D721Med (cell line): ENCODE measurements around the gene SEMA3C.

Source experiments
- DNase-seq: peaks from one replicate; pipeline ENCODE4 v3.0.0; 2011; ENCODE audit warnings: low spot score; ENCODE audit not compliant: insufficient read length
- FAIRE-seq: peaks from 2 replicates; lab custom pipeline; 2011; peaks lifted over from hg19 to GRCh38; lab: Jason Lieb, UNC
- TF ChIP-seq, protein P1 (sequence below): IDR thresholded peaks from 2 replicates; pipeline ENCODE4 v1.5.1; 2012; ENCODE audit warnings: mild to moderate bottlenecking, control low read depth; ENCODE audit not compliant: insufficient read depth; ENCODE audit errors: missing control alignments

Gene SEMA3C

DNA sequence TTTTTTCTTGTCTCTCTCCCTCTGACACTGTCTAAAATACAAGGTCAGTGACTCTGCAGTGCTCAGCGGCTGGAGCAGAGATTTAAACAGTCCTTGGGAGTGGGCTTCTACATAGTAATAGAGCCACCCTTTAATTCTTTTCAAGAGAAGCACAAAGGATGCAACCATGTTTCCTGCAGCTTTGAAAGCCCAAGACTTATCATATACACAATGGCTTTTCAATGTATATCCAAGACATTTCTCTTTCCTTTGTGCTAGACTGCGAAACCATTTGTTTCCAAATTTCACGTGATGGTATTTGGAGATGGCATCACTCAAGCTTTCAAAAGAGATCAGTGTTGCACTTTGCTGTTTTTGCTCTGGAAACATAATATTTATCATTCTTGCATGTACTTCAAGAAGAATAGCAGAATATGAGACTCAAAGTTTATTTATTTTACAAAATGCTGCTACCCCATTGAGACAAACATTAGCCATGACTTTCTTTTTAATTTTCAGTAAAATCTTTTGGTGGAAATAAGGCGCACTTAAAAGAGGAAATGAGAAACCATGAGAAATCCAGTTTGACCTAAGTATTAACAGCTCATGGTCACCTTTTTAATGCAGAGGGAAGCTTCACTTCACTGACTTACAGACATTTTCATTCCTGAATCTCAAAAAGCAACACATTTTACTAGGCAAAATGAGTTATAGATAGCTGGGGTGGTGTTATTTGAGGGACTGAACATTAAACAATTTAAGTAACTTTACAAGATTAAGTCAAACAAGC lies 76.6 kb downstream of the SEMA3C start:
- TF ChIP-seq, protein P1, sequence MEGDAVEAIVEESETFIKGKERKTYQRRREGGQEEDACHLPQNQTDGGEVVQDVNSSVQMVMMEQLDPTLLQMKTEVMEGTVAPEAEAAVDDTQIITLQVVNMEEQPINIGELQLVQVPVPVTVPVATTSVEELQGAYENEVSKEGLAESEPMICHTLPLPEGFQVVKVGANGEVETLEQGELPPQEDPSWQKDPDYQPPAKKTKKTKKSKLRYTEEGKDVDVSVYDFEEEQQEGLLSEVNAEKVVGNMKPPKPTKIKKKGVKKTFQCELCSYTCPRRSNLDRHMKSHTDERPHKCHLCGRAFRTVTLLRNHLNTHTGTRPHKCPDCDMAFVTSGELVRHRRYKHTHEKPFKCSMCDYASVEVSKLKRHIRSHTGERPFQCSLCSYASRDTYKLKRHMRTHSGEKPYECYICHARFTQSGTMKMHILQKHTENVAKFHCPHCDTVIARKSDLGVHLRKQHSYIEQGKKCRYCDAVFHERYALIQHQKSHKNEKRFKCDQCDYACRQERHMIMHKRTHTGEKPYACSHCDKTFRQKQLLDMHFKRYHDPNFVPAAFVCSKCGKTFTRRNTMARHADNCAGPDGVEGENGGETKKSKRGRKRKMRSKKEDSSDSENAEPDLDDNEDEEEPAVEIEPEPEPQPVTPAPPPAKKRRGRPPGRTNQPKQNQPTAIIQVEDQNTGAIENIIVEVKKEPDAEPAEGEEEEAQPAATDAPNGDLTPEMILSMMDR = no peak
- no peak for DNase-seq
- FAIRE-seq = peak; percentile 80

DNA sequence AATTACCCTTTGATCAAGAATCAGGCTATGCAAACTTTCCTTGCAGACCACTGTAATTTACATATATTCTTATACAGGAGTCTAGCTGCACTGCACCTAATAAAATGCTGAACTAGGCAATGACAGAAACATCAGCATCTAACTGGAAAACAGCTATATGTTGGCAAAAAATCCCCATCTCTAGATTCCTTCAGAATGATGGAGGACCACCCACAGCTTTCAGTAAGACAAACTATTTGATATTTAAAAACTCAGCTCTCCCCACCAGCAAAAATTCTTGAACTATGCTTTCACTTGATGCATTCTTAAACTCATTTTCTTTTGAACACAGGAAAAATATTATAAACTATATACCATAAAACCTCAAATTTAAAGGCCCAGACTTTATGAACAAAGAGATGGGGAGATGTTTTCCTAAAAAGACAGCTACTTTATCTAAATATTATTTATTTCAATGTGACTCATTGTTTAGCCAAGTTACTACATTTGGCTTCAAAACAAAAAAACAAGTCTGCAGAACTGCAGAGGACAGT lies 77.4 kb downstream of the SEMA3C start:
- DNase-seq = no peak
- FAIRE-seq = no peak
- TF ChIP-seq, protein P1 = no peak

DNA sequence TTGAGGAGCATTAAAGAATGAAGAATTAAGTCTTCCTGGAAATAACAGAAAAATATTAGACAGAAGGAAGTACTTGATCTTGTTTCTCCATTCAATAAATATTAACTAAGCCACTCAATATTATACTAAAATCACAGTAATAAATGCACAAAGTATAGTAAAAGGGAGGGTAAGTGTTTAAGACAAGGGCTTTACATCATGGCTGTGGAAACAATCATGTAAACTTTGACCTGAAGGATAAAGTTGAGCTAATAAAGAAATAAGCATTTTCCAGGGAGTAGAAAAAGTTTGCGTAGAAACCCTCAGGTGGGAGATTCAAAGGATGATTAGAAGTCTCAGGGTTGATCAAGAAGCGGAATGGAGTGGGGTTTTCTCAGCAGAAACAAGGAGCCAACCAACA lies 78.2 kb downstream of the SEMA3C start:
- TF ChIP-seq, protein P1 = no peak
- FAIRE-seq = no peak
- DNase-seq = no peak

DNA sequence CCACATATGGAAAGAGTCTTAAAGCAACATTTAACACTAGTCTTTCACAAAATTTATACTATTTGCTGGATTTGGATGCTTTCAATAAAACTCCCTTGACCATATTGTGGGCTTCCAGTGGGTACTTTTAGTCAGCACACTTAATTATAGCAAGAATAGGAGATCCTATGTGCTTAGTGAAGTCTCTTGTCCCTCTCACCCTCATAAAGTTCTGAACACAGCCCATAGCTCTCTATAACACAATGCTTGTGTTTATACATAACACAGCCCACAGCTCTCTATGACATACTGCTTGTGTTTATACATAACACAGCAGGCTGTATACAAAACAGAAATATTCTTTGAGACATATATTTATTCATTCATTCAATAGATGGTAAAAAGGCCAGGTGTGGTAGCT lies 79.0 kb downstream of the SEMA3C start:
- no peak for DNase-seq
- TF ChIP-seq, protein P1 = no peak
- FAIRE-seq = no peak

DNA sequence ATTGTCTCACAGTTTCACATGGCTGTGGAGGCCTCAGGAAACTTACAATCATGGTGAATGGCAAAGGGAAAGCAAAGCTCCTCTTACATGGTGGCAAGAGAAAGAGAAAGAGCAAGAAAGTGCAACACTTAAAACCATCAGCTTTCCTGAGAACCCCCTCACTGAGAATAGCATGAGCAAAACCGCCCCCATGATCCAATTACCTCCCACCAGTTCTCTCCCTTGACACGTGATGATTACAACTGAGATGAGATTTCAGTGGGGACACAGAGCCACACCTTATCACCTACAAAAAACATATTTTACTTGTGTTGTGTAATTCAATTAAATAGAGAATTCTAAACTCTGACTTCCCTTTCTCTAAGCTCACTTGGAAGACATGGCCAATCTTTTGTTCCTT lies 80.2 kb downstream of the SEMA3C start:
- no peak for FAIRE-seq
- no peak for DNase-seq
- TF ChIP-seq, protein P1 = no peak

DNA sequence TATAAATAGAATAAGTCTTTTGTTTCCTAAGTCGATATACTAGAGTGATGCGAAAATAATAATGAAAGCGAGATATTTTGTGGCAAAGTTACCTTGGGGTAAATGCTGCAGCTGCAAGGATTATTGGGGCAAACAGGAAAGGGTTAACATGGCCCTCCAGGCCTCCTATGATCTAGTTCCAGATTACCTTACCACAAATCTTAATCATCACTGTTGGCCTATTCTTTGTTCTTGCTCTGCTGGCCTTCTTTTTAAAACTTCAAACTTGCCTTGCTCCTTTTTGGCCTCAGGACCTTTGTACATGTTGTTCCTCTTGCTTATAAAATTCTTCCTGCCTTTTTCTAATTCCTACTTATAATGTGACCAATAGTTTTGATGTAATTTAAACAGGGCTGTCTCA lies 81.5 kb downstream of the SEMA3C start:
- DNase-seq (no peak), FAIRE-seq (no peak)
- TF ChIP-seq, protein P1 = no peak

DNA sequence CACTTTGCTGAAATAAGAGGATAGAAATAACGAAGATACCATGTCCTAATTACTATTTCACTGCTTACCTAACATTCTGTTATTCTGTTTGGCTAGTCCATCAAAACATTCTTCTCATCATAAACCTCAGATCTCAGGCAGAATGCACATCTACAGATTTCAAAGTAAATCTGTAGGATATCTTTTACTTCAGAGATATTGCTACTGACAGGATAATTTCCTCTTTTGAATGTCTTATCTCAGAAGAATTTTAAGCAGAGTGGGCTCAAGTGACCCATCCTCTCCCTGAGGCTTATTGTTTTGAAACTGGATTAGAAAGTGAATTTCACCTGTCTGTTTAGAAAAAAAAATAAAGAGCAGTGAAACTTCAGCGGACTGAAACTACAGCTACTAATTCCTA lies 83.6 kb downstream of the SEMA3C start:
- FAIRE-seq = peak; percentile 75
- DNase-seq = no peak
- TF ChIP-seq, protein P1 = no peak
